Neural crest cell (in vitro differentiated cells): ENCODE results near the gene CORT. TPM values are rescaled to one million over a fixed set of nuclear protein-coding genes. Genes with fewer than 3 reads are reported as not detected.

Experiments
- DNase-seq: peaks from one replicate; pipeline ENCODE4 v3.0.0; 2021; ENCODE audit warnings: low read depth, mixed read lengths, low spot score
- H3K27ac Mint-ChIP-seq: one replicate; pipeline ENCODE4 v1.8.0; 2021; ENCODE audit warnings: mild to moderate bottlenecking, mixed read lengths; ENCODE audit not compliant: unreplicated experiment
- H3K27me3 Mint-ChIP-seq: 2 replicates; pipeline ENCODE4 v1.8.0; 2021; ENCODE audit warnings: low read depth, mild to moderate bottlenecking, mixed read lengths
- H3K36me3 Mint-ChIP-seq: 2 replicates; pipeline ENCODE4 v1.8.0; 2021; ENCODE audit warnings: low read depth, mild to moderate bottlenecking, mixed read lengths
- H3K4me1 Mint-ChIP-seq: 2 replicates; pipeline ENCODE4 v1.8.0; 2021; ENCODE audit warnings: mixed read lengths
- H3K4me3 Mint-ChIP-seq: one replicate; pipeline ENCODE4 v1.8.0; 2021; ENCODE audit warnings: mild to moderate bottlenecking, mixed read lengths
- H3K9me3 Mint-ChIP-seq: 2 replicates; pipeline ENCODE4 v1.8.0; 2021; ENCODE audit warnings: mixed read lengths
- CTCF ChIP-seq: fragments of 200-600 bp; sonication (generic); conservative IDR thresholded peaks from 2 replicates; pipeline ENCODE4 v1.5.0; 2021; ENCODE audit warnings: antibody characterized with exemption, mild to moderate bottlenecking
- total RNA-seq: library from RNA; stranded (reverse); gene quantifications from 2 replicates; pipeline ENCODE4 v1.2.1, GENCODE V29; 2021

Gene CORT
- total RNA-seq, 1 donor from 2014 or later: 1.2 TPM

GRCh38 chr1:10474613-10475507 lies 25.0 kb downstream of the CORT start, which contains the start of gene PEX14:
PEX14 (plus strand) TSS chr1:10474950; CDS start chr1:10474967, 17 bp downstream.
- Mint-ChIP-seq H3K27ac (no peak within 1 kb of the TSS), H3K36me3 (no peaks in the 10 kb centered on the region), H3K27me3 (no peaks in the 10 kb centered on the region), H3K4me3 (peak within 1 kb of the TSS; percentile 93), H3K4me1 (peaks cover 48% of the 10 kb centered on the region), H3K9me3 (no peaks in the 10 kb centered on the region)
- TF ChIP-seq CTCF: no peak
- peak; percentile 83 for DNase-seq

GRCh38 chr1:10475510-10475909 lies 25.7 kb downstream of the CORT start:
- H3K4me3 Mint-ChIP-seq: peak overlapping the region; percentile 92
- H3K36me3 Mint-ChIP-seq: no peaks in the 10 kb centered on the region
- no peak for DNase-seq
- no peaks in the 10 kb centered on the region for H3K9me3 Mint-ChIP-seq
- H3K27ac Mint-ChIP-seq: no peak overlapping the region
- no peaks in the 10 kb centered on the region for H3K27me3 Mint-ChIP-seq
- H3K4me1 Mint-ChIP-seq: peaks cover 48% of the 10 kb centered on the region
- no peak for TF ChIP-seq CTCF

GRCh38 chr1:10479296-10479695 lies 29.5 kb downstream of the CORT start:
- H3K36me3 Mint-ChIP-seq: peaks cover 3% of the 10 kb centered on the region
- TF ChIP-seq CTCF: no peak
- no peaks in the 10 kb centered on the region for H3K27me3 Mint-ChIP-seq
- no peak overlapping the region for H3K27ac Mint-ChIP-seq
- H3K4me3 Mint-ChIP-seq: no peak overlapping the region
- no peaks in the 10 kb centered on the region for H3K9me3 Mint-ChIP-seq
- peaks cover 20% of the 10 kb centered on the region for H3K4me1 Mint-ChIP-seq
- DNase-seq: no peak

- no peak overlapping the region for H3K27ac Mint-ChIP-seq
- peaks cover 6% of the 10 kb centered on the region for H3K36me3 Mint-ChIP-seq
- no peaks in the 10 kb centered on the region for H3K9me3 Mint-ChIP-seq
- H3K27me3 Mint-ChIP-seq: no peaks in the 10 kb centered on the region
- no peak for TF ChIP-seq CTCF
- H3K4me1 Mint-ChIP-seq: peaks cover 11% of the 10 kb centered on the region
- no peak overlapping the region for H3K4me3 Mint-ChIP-seq
- DNase-seq: no peak
Observed at GRCh38 chr1:10480614-10481013, 30.8 kb downstream of the CORT start.

- peaks cover 4% of the 10 kb centered on the region for H3K4me1 Mint-ChIP-seq
- H3K27me3 Mint-ChIP-seq: peaks cover 3% of the 10 kb centered on the region
- H3K27ac Mint-ChIP-seq: no peak overlapping the region
- peaks cover 8% of the 10 kb centered on the region for H3K36me3 Mint-ChIP-seq
- DNase-seq: no peak
- no peaks in the 10 kb centered on the region for H3K9me3 Mint-ChIP-seq
- TF ChIP-seq CTCF: no peak
- no peak overlapping the region for H3K4me3 Mint-ChIP-seq
Observed at GRCh38 chr1:10484521-10484920, 34.7 kb downstream of the CORT start.
